ENCODE measurements around the gene HBQ1.
"Not testable (repeated sequence)": the region's sequence is repeated elsewhere in the genome, so short reads cannot be mapped to it uniquely, and the experiment has no call there.

The HBQ1 gene

GRCh38 chr16:180101-180675 lies at the start of gene HBQ1:
Gene HBQ1 (plus strand): TSS chr16:180459. CDS start chr16:180487, 28 bp downstream.
- peak; percentile 40 for DNase-seq

GRCh38 chr16:130533-131173 lies 49.6 kb upstream of the HBQ1 start:
- DNase-seq = no peak

GRCh38 chr16:132120-132519 lies 48.1 kb upstream of the HBQ1 start:
- DNase-seq = no peak

DNA sequence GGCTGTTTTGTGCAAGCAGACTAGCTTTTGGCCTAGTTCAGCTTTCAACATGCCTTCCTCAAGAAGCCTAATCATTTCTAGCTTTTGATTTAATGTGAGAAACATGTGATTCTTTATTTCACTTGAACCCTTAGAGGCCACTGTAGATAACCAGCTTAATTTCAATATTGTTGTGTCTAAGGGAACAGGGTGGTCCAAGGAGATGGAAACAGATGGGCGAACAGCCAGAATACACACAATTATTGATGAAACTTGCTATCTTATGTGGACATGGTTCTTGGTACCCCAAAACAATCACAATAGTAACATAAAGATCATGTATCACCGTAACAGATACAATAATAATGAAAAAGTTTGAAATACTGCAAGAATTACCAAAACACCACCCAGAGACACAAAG lies 46.5 kb upstream of the HBQ1 start:
- DNase-seq = no peak

GRCh38 chr16:138049-138417 lies 42.2 kb upstream of the HBQ1 start:
- peak; percentile 19 for DNase-seq

DNA sequence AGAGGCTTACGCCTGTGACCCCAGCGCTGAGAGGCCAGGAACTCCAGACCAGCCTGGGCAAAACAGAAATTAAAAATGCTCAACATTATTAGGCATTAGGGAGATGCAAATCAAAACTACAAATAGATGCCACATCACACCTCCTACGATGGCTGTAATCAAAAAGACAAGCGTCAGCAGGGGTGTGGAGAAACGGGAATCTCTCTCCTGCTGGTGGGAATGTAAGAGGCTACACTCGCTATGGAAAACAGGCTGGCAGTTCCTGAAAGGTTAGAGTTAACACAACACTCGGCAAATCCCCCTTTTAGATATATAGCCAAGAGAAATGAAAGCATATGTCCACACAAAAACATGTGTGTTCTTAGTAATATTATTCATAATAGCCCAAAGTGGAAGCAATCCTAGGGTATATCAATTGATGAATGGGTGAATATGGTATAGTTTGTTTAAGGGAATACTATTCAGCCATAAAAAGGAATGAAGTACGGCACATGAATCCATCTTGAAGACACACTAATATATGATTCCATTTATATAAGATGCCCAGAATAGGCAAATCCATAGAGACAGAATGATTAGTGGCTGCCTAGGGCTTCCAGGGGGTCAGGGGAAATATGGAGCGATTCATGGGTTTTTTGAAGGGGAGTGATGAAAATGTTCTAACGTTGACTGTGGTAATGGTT lies 39.9 kb upstream of the HBQ1 start:
- DNase-seq = no peak

DNA sequence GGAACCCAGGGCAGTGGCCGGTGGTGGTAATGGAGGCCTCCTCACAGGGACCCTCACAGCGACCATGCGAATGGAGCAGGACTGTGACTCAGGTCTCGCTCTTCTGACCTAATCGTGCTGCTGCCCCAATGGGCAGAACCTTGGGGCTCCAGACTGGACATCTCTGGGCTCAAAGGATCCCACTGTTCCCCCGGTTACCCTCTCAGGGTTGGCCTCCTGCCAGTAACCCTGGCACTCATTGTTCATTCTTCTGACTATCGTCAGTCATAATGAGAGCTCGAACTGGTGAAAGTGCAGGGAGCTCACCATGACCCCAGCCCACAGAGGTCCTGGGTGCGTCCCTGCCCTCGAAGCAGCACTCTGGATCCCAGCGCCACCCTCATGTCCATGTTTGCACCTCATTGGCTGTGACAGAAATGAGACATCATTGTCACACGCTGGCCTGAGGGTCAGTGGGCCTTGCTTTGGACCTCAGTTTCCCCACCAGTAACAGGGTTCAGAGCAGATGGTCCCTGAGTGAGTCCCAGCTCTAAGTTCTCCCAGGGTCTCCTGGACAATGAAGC lies 37.8 kb upstream of the HBQ1 start:
- no peak for DNase-seq

- no peak for DNase-seq
These were observed 37.2 kb upstream of the HBQ1 start for GRCh38 chr16:143047-143446.

DNA sequence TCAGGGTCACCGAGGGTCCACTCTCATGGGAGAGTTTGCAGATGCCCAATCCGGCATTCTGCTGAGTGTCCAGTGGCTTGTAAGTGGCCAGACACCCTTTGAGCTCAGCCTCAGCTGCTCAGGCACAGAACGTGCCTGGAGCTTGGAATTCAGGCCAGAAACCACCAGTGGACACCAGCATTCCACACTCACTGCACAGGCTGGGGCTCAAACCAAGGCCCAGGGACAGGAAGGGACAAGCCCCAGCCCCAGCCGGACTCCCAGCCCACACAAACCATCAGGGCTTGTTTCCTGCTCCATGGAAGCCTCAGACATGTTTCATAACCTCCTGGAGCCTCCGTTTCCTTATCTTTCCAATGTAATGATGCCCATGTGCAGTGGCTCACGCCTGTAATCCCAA lies 36.8 kb upstream of the HBQ1 start:
- DNase-seq = no peak

DNA sequence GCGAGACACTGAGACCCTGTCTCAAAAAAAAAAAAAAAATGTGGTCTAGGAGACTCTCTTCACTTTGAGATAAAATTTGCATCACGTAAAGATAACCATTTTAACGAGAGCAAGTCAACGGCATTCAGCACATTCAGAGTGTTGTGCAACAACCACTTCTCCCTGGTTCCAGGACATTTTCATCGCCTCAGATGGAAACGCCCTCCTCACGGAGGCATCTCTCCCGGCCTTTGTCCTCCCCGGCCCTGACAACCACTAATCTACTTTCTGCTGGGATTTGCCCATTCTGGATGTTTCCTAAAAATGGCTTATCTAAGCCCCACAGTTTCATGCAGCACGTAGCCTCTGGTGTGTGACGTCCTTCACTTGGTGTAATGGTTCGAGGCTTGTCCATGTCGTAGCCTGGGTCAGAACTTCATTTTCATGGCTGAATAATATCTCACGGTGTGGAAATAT lies 35.4 kb upstream of the HBQ1 start:
- DNase-seq = no peak

DNA sequence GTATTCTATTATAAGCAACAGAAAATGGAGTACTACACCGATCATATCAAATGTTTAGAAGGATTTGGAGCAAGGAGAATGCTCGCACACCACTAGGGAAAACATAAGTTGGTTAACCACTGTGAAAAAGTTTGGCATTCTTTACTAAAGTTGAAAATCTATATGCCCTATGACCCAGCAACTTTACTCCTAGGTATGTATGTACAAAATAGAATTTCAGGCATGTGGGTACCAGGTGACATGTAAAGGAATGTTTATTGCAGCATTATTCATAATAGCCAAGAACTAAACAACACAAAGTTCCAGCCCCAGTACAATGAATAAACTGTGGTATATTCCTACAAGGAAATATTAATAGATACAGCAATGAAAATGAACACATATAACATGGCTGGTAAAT lies 33.6 kb upstream of the HBQ1 start:
- no peak for DNase-seq

- DNase-seq = no peak
These were observed 31.1 kb upstream of the HBQ1 start for GRCh38 chr16:149024-149660.

DNA sequence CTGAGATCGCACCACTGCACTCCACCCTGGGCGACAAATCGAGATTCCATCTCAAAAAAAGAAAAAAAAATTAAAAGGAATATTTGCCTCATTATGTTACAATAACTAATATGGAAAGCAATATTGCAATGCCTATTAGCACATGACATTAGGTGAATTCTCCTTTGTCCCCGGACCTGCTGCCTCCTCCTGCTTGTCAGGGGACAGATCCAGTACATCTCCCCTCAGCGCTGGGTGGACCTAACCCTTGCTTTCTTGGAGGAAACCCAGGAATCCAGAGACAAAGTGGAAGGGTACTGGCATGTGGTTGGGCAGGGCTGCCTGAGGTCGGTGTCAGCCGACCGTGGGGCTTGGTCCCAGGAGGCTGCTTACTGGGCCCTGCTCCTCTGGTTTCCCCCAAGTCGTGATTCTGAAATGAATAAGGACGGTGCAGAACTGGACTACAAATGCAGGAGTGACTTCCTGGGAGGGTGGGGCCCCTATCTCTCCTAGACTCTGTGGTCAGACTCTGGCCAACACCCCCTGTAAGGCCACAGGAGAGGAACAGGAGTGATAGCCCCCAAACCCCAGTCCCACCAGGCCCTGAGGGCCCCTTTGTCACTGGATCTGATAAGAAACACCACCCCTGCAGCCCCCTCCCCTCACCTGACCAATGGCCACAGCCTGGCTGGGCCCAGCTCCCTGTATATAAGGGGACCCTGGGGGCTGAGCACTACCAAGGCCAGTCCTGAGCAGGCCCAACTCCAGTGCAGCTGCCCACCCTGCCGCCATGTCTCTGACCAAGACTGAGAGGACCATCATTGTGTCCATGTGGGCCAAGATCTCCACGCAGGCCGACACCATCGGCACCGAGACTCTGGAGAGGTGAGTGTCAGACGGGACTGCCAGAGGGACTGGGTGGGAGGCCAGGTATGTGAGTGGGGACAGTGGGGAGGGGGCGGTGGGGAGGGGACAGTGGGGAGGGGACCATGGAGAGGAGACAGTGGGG lies 27.8 kb upstream of the HBQ1 start, which contains the start of gene HBZ:
Gene HBZ (plus strand): TSS at position 504 of the 988 bp plus-strand sequence. CDS start 266 bp downstream, at position 770.
- DNase-seq = no peak

GRCh38 chr16:153129-153521 lies 27.1 kb upstream of the HBQ1 start:
- not testable (repeated sequence) for DNase-seq

DNA sequence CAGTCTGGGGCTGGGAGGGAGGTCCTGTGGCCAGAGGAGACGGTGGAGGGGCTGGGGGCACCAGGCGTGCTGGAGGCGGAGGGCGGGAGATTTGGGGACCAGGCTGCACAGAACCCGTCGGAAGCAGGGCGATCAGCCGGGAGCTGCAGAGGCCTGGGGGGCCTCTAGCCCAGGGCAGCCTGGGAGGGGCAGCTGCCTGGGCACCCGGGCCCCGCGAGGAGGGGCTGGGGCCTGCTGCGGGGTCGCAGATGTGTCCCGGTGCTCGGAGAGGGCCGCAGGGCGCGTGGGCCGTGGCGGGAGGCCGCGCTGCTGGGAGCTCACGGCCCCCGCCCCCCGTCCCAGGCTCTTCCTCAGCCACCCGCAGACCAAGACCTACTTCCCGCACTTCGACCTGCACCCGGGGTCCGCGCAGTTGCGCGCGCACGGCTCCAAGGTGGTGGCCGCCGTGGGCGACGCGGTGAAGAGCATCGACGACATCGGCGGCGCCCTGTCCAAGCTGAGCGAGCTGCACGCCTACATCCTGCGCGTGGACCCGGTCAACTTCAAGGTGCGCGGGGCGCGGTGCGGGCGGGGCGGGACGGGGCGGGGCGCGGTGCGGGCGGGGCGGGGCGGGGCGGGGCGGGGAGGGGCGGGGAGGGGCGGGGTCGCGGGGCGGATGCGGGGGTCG lies 26.6 kb upstream of the HBQ1 start:
- DNase-seq = not testable (repeated sequence)

GRCh38 chr16:154217-155030 lies 25.8 kb upstream of the HBQ1 start:
- DNase-seq = peak; percentile 24

- DNase-seq = no peak
These were observed 25.2 kb upstream of the HBQ1 start for GRCh38 chr16:155031-155398.

DNA sequence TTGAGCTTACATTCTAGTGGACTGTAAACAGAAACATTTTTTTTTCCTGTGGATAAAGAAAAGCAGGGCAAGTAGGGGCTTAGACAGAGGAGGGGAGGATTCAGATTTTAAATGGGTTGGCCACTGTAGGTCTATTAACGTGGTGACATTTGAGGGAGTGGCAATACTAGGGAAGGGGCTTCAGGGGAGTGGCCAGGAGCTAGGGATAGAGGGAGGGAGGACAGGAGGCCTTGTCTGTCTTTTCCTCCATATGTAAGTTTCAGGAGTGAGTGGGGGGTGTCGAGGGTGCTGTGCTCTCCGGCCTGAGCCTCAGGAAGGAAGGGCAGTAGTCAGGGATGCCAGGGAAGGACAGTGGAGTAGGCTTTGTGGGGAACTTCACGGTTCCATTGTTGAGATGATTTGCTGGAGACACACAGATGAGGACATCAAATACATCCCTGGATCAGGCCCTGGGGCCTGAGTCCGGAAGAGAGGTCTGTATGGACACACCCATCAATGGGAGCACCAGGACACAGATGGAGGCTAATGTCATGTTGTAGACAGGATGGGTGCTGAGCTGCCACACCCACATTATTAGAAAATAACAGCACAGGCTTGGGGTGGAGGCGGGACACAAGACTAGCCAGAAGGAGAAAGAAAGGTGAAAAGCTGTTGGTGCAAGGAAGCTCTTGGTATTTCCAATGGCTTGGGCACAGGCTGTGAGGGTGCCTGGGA lies 21.0 kb upstream of the HBQ1 start:
- no peak for DNase-seq

- not testable (repeated sequence) for DNase-seq
These were observed 20.0 kb upstream of the HBQ1 start for GRCh38 chr16:160242-160641.

GRCh38 chr16:160691-161190 lies 19.5 kb upstream of the HBQ1 start:
- no peak for DNase-seq
